Parathyroid adenoma (tissue), 2 donors: ENCODE data around the gene LONRF3.
A peak's percentile ranks its signal among the peaks of the same experiment; 100 is the strongest.
"Not testable (repeated sequence)": the region's sequence is repeated elsewhere in the genome, so short reads cannot be mapped to it uniquely, and the experiment has no call there.

ENCODE experiments used
- H2AFZ ChIP-seq: fragments of 300-600 bp; sonication (generic); one replicate; pipeline ENCODE4 v1.7.0; 2017; ENCODE audit warnings: antibody characterized with exemption, mild to moderate bottlenecking
- H3K27ac ChIP-seq: fragments of 300-600 bp; sonication (generic); one replicate; pipeline ENCODE4 v1.7.0; 2017
- H3K27me3 ChIP-seq: fragments of 300-600 bp; sonication (generic); one replicate; pipeline ENCODE4 v1.7.0; 2017; ENCODE audit warnings: low read length; ENCODE audit not compliant: control insufficient read depth, insufficient read depth
- H3K36me3 ChIP-seq: fragments of 300-600 bp; sonication (generic); one replicate; pipeline ENCODE4 v1.7.0; 2017; ENCODE audit warnings: low read length; ENCODE audit not compliant: control insufficient read depth, insufficient read depth
- H3K4me1 ChIP-seq: fragments of 300-600 bp; sonication (generic); one replicate; pipeline ENCODE4 v1.7.0; 2017; ENCODE audit warnings: control low read depth
- H3K4me2 ChIP-seq: fragments of 300-600 bp; sonication (generic); one replicate; pipeline ENCODE4 v1.7.0; 2017; ENCODE audit warnings: low read length
- H3K4me3 ChIP-seq: fragments of 300-600 bp; sonication (generic); one replicate; pipeline ENCODE4 v1.7.0; 2017; ENCODE audit warnings: low read depth, low read length
- H3K79me2 ChIP-seq: fragments of 300-600 bp; sonication (generic); one replicate; pipeline ENCODE4 v1.7.0; 2017; ENCODE audit warnings: control low read depth
- H3K9ac ChIP-seq: fragments of 300-600 bp; sonication (generic); one replicate; pipeline ENCODE4 v1.7.0; 2017; ENCODE audit warnings: mild to moderate bottlenecking
- H3K9me3 ChIP-seq: fragments of 300-600 bp; sonication (generic); one replicate; pipeline ENCODE4 v1.7.0; 2017; ENCODE audit warnings: low read length; ENCODE audit not compliant: control insufficient read depth
- TF ChIP-seq, protein P1 (sequence below): fragments of 300-600 bp; sonication (generic); IDR thresholded peaks from one replicate; pipeline ENCODE4 v1.7.0; 2017; ENCODE audit warnings: antibody characterized with exemption, mild to moderate bottlenecking
- donor health status: primary hyperparathyroidism.

The LONRF3 gene

GRCh38 chrX:118990512-118991227, 16.3 kb downstream of the LONRF3 start:
- Histone ChIP-seq H3K4me2 (no peak overlapping the region), H3K9me3 (no peaks in the 10 kb centered on the region), H2AFZ (no peak overlapping the region), H3K4me3 (no peak overlapping the region), H3K4me1 (no peaks in the 10 kb centered on the region), H3K9ac (no peak overlapping the region), H3K27ac (no peak overlapping the region), H3K36me3 (no peaks in the 10 kb centered on the region), H3K27me3 (no peaks in the 10 kb centered on the region), H3K79me2 (no peaks in the 10 kb centered on the region)
- TF ChIP-seq, protein P1, sequence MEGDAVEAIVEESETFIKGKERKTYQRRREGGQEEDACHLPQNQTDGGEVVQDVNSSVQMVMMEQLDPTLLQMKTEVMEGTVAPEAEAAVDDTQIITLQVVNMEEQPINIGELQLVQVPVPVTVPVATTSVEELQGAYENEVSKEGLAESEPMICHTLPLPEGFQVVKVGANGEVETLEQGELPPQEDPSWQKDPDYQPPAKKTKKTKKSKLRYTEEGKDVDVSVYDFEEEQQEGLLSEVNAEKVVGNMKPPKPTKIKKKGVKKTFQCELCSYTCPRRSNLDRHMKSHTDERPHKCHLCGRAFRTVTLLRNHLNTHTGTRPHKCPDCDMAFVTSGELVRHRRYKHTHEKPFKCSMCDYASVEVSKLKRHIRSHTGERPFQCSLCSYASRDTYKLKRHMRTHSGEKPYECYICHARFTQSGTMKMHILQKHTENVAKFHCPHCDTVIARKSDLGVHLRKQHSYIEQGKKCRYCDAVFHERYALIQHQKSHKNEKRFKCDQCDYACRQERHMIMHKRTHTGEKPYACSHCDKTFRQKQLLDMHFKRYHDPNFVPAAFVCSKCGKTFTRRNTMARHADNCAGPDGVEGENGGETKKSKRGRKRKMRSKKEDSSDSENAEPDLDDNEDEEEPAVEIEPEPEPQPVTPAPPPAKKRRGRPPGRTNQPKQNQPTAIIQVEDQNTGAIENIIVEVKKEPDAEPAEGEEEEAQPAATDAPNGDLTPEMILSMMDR, result no peak

DNA sequence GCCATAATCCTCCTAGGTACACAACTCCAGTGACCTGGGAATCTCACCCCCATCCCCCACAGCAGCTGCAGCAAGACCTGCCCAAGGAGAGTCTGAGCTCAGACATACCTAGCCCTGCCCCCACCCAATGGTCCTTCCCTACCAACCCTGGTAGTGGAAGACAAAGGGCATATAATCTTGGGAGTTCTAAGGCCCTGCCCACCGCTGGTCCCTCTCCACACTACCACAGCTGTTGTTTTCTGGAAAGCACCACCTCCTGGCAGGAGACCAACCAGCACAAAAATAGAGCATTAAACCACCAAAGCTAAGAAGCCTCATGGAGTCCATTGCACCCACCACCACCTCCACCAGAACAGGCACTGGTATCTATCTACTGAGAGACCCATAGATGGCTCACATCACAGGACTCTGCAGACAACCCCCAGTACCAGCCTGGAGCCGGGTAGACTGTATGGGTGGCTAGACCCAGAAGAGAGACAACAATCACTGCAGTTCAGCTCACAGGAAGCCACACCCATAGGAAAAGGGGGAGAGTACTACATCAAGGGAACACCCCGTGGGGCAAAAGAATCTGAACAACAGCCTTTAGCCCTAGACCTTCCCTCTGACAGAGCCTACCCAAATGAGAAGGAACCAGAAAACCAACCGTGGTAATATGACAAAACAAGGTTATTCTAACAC, 18.2 kb downstream of the LONRF3 start:
- H3K4me1 ChIP-seq, H2AFZ ChIP-seq, H3K27me3 ChIP-seq, H3K9me3 ChIP-seq, H3K27ac ChIP-seq, H3K4me3 ChIP-seq, H3K9ac ChIP-seq, H3K36me3 ChIP-seq, H3K79me2 ChIP-seq, H3K4me2 ChIP-seq: not testable (repeated sequence)

DNA sequence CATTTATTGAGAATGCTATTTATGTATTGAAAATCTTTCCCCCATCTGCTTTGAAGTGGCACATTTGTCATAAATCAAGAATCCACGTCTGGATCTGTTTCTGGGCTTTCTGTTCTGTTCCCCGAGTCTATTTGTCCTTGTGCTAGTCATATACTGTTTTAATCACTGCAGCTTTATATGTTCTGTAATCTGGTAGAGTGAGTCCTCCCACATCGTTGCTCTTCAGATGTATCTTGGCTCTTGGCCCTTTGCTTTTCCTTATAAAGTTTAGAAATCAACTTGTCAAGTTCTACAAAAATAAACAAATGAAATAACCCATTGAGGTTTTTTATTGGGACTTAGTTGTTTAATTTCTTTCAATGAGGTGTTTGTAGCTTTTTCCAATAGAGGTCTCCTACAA, 29.0 kb downstream of the LONRF3 start:
- Histone ChIP-seq H3K27ac (no peak overlapping the region), H3K4me1 (no peaks in the 10 kb centered on the region), H3K79me2 (no peaks in the 10 kb centered on the region), H2AFZ (no peak overlapping the region), H3K4me2 (no peak overlapping the region), H3K9me3 (no peaks in the 10 kb centered on the region), H3K4me3 (no peak overlapping the region), H3K36me3 (no peaks in the 10 kb centered on the region), H3K27me3 (no peaks in the 10 kb centered on the region), H3K9ac (no peak overlapping the region)
- TF ChIP-seq, protein P1, result no peak

GRCh38 chrX:119004920-119005524, 30.6 kb downstream of the LONRF3 start:
- no peaks in the 10 kb centered on the region for H3K79me2 ChIP-seq
- H2AFZ ChIP-seq, result no peak overlapping the region
- H3K4me3 ChIP-seq, result no peak overlapping the region
- no peaks in the 10 kb centered on the region for H3K27me3 ChIP-seq
- no peaks in the 10 kb centered on the region for H3K36me3 ChIP-seq
- H3K9ac ChIP-seq, result no peak overlapping the region
- H3K4me1 ChIP-seq, result no peaks in the 10 kb centered on the region
- TF ChIP-seq, protein P1, result peak; percentile 64
- no peak overlapping the region for H3K27ac ChIP-seq
- H3K9me3 ChIP-seq, result no peaks in the 10 kb centered on the region
- H3K4me2 ChIP-seq, result no peak overlapping the region

DNA sequence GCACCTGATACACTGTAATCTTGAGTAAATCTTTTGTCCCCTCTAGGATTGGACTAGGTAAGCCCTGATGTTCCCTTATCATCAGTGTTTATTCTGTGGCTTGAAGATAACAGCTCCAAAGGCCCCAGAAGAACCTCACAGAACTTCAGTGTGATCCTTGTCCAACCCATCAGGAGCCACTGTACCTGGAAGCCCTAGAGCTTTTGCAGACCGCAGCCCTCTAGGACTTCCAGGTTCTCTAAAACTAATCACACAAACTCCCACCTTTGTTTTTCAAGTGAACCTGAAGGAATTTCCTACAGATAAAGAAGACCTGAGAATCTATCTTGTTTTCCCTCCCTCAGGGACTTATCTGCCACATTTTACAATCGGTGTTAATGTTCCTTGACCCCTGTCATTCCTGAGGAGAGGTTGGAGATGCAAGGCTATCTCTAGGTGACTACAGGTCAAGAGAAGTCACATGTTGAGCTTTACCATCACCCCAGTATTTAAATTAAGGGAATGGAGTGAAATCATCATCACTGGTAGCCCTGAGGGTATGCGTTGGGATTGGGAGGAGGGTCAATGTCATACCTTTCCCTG, 32.9 kb downstream of the LONRF3 start:
- no peaks in the 10 kb centered on the region for H3K9me3 ChIP-seq
- H3K9ac ChIP-seq, result no peak overlapping the region
- H3K4me1 ChIP-seq, result no peaks in the 10 kb centered on the region
- no peaks in the 10 kb centered on the region for H3K79me2 ChIP-seq
- H2AFZ ChIP-seq, result no peak overlapping the region
- no peak overlapping the region for H3K4me2 ChIP-seq
- H3K36me3 ChIP-seq, result no peaks in the 10 kb centered on the region
- TF ChIP-seq, protein P1, result no peak
- no peak overlapping the region for H3K4me3 ChIP-seq
- H3K27me3 ChIP-seq, result no peaks in the 10 kb centered on the region
- no peak overlapping the region for H3K27ac ChIP-seq
